Left lung (tissue), 10 donors: ENCODE data around the gene SYCP2. TPM values are rescaled to one million over a fixed set of nuclear protein-coding genes. Genes with fewer than 3 reads are reported as not detected.

Experiments
- ATAC-seq: fragments of 200-7000 bp; cut with Tn5 transposase; one replicate; pipeline ENCODE4 v1.9.1; 2020; ENCODE audit warnings: moderate library complexity
- DNase-seq, 4 donors: peaks; one replicate each; pipeline ENCODE4 v3.0.0-alpha.2; 2013 to 2020
- H3K27ac ChIP-seq, 2 donors: fragments of 200-600 bp; sonication (generic) in 1 of 2; one replicate each; pipeline versions ENCODE4 v1.5.0 to v1.8.0; 2020 to 2021
- H3K27me3 ChIP-seq, 2 donors: fragments of 200-600 bp; sonication (generic) in 1 of 2; one replicate each; pipeline versions ENCODE4 v1.5.0 to v1.8.0; 2020 to 2021
- H3K36me3 ChIP-seq, 2 donors: fragments of 200-600 bp; sonication (generic) in 1 of 2; one replicate each; pipeline versions ENCODE4 v1.5.0 to v1.8.0; 2020 to 2021
- H3K4me1 ChIP-seq, 2 donors: fragments of 200-600 bp; one replicate each; pipeline ENCODE4 v1.8.0; 2021
- H3K4me3 ChIP-seq, 2 donors: fragments of 200-600 bp; sonication (generic) in 1 of 2; one replicate each; pipeline versions ENCODE4 v1.5.0 to v1.8.0; 2020 to 2021; ENCODE audit warnings: mild to moderate bottlenecking in 1 of 2
- H3K9me3 ChIP-seq, 2 donors: fragments of 200-600 bp; sonication (generic) in 1 of 2; one replicate each; pipeline versions ENCODE4 v1.5.0 to v1.8.0; 2020 to 2021
- intact Hi-C, 2 donors: fragments of 100-400 bp; cut with DNase I; formaldehyde crosslinking; loops; one replicate each; pipeline versions ENCODE4 v1.11.2 to v1.14.2; 2022
- polyA plus RNA-seq, 6 donors: library from polyadenylated mRNA; unstranded; fragments of 120-200 nt; gene quantifications; one replicate each; pipeline ENCODE4 v1.2.1, GENCODE V29; 2013; ENCODE audit not compliant: insufficient read length in 6 of 6
- total RNA-seq, 2 donors: library from RNA; stranded (reverse); fragmentation: NEBNext Ultra II Directional; extraction: Animal tissue kit (Norgen Biotek cat#: 25700); gene quantifications; one replicate each; pipeline ENCODE4 v1.2.1, GENCODE V29; 2021
- TF ChIP-seq, protein P1 (sequence below), 2 donors: fragments of 200-600 bp; sonication (generic) in 1 of 2; IDR thresholded peaks; one replicate each; pipeline versions ENCODE4 v1.5.0 to v1.8.0; 2021; ENCODE audit warnings: antibody characterized with exemption in 2 of 2
- donor health status: DM: no; HTN: yes; CAD: no.
- donor health status: DM: no; HTN: no; CAD: no.

Gene SYCP2
- total and polyA plus RNA-seq, 8 donors, result 1.8 to 12.0 (median 9.1) TPM

DNA sequence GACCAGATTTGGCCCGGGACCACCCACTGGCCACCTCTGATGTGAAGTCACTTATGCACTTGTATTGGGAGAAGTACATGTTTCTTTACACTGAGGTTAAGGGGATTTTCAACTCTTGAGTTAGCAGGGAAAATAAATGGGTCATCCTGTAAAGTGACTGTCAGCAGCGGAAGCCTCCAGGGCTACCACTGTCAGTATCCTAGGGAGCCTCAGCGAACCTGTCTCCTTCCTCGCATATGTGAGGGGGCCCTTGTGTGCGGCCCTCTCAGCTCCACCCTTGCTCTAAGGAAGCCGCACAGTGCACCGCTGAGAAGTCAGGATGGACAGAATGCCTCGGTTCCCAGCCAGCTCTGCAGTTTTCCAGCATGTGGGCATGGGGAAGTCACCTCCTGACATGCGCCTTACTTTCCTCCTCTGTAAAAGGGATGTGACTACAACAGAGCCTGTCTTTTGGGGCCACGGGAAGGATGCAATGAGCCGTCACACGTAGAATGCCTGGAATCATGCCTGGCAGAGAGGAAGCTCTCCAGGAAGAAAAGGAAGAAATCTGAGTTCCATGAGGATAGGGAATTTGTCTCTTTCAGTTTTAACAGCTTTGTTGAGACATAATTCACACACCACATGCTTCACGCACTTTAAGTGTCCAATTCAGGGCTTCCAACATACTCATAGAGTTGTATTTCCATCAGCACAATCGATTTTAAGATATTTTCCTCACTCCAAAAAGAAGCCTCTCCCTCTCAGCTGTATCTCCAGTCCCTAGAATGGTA is 115.4 kb downstream of the SYCP2 start:
- Histone ChIP-seq H3K4me3 (no peak overlapping the region), H3K4me1 (no peaks in the 10 kb centered on the region), H3K27ac (no peak overlapping the region), H3K36me3 (no peaks in the 10 kb centered on the region), H3K27me3 (peaks cover 0 to 9% of the 10 kb centered on the region in 2 donors), H3K9me3 (no peaks in the 10 kb centered on the region)
- TF ChIP-seq, protein P1, sequence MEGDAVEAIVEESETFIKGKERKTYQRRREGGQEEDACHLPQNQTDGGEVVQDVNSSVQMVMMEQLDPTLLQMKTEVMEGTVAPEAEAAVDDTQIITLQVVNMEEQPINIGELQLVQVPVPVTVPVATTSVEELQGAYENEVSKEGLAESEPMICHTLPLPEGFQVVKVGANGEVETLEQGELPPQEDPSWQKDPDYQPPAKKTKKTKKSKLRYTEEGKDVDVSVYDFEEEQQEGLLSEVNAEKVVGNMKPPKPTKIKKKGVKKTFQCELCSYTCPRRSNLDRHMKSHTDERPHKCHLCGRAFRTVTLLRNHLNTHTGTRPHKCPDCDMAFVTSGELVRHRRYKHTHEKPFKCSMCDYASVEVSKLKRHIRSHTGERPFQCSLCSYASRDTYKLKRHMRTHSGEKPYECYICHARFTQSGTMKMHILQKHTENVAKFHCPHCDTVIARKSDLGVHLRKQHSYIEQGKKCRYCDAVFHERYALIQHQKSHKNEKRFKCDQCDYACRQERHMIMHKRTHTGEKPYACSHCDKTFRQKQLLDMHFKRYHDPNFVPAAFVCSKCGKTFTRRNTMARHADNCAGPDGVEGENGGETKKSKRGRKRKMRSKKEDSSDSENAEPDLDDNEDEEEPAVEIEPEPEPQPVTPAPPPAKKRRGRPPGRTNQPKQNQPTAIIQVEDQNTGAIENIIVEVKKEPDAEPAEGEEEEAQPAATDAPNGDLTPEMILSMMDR (IDR thresholded peaks at IDR 0.05), result no peak
- DNase-seq, result no peak
- no peak for ATAC-seq
- intact Hi-C loops, result no loop called here

GRCh38 chr20:59817406-59817805 is 116.0 kb downstream of the SYCP2 start:
- no peak for DNase-seq
- ATAC-seq, result no peak

GRCh38 chr20:59816146-59816738 is 117.2 kb downstream of the SYCP2 start:
- H3K27ac ChIP-seq, result no peak overlapping the region
- intact Hi-C loops, result no loop called here
- H3K4me1 ChIP-seq, result no peaks in the 10 kb centered on the region
- no peak for ATAC-seq
- DNase-seq, result no peak
- H3K4me3 ChIP-seq, result no peak overlapping the region
- no peaks in the 10 kb centered on the region for H3K9me3 ChIP-seq
- TF ChIP-seq, protein P1 (IDR thresholded peaks at IDR 0.05), result no peak
- H3K36me3 ChIP-seq, result no peaks in the 10 kb centered on the region
- H3K27me3 ChIP-seq, result peaks cover 0 to 9% of the 10 kb centered on the region in 2 donors

More at GRCh38 chr20:59817406-59817805, 116.0 kb downstream of the SYCP2 start:
- H3K27ac ChIP-seq, result no peak overlapping the region
- H3K4me1 ChIP-seq, result no peaks in the 10 kb centered on the region
- H3K4me3 ChIP-seq, result no peak overlapping the region
- H3K9me3 ChIP-seq, result no peaks in the 10 kb centered on the region
- H3K36me3 ChIP-seq, result no peaks in the 10 kb centered on the region
- intact Hi-C loops, result no loop called here
- H3K27me3 ChIP-seq, result peaks cover 0 to 9% of the 10 kb centered on the region in 2 donors
- TF ChIP-seq, protein P1 (IDR thresholded peaks at IDR 0.05), result no peak

GRCh38 chr20:59814840-59815340 is 118.5 kb downstream of the SYCP2 start:
- intact Hi-C loops, result no loop called here
- no peak overlapping the region for H3K4me3 ChIP-seq
- TF ChIP-seq, protein P1 (IDR thresholded peaks at IDR 0.05), result no peak
- H3K27ac ChIP-seq, result no peak overlapping the region
- H3K9me3 ChIP-seq, result no peaks in the 10 kb centered on the region
- no peak for DNase-seq
- peaks cover 0 to 7% of the 10 kb centered on the region in 2 donors for H3K27me3 ChIP-seq
- no peaks in the 10 kb centered on the region for H3K4me1 ChIP-seq
- ATAC-seq, result no peak
- H3K36me3 ChIP-seq, result no peaks in the 10 kb centered on the region
